ENCODE data around the gene NRIP3.

Gene NRIP3

DNA sequence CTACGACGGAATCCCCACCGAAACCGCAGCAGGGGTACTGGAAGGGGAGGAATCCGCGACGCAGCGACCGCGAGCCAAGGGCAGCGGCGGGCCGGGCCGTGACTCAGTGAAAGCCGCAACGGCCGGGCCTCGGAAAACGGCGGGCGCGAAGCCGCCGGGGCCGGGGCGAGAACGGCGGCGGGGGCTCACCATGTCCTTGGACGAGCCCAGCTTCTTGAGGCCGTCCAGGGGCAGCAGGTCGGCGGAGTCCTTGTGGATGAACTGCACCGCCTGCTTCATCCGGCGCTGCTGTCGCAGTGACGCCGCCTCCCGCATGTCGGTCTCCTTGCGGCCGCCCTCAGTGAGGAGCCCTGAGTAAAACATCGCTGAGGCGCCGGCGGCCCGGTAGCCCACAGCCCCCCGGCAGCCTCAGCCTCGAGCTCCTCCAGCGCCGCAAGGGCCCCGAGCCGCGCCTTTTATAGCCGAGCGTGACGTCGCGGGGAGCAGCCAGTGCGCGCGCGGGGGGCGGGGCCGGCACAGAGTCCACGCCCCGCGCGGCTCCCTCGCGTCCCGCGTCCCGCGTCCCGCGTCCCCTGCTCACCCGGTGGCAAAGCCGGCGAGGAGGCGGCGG lies at the start of gene NRIP3:
Gene NRIP3, minus strand, starts transcription at position 429 of the 610 bp plus-strand sequence. Its CDS starts 66 bp downstream, at position 363.
- Histone ChIP-seq H3K36me3 (ENCODE audit: insufficient read depth, low read depth, low read length) (no peaks in the 10 kb centered on the region), H3K4me3 (ENCODE audit: low read length) (peak within 1 kb of the TSS; percentile 66), H3K9ac (ENCODE audit: low read depth, low read length) (peak within 1 kb of the TSS; percentile 13; the same call in 1 of the 2 replicates), H3K27me3 (ENCODE audit: insufficient read depth, low read length) (peaks cover 87% of the 10 kb centered on the region), H3K4me1 (ENCODE audit: insufficient read depth, low read length) (peaks cover 6% of the 10 kb centered on the region), H3K9me3 (ENCODE audit: insufficient read depth, low read depth, low read length) (no peaks in the 10 kb centered on the region), H3K27ac (ENCODE audit: low read length) (no peak within 1 kb of the TSS)

DNA sequence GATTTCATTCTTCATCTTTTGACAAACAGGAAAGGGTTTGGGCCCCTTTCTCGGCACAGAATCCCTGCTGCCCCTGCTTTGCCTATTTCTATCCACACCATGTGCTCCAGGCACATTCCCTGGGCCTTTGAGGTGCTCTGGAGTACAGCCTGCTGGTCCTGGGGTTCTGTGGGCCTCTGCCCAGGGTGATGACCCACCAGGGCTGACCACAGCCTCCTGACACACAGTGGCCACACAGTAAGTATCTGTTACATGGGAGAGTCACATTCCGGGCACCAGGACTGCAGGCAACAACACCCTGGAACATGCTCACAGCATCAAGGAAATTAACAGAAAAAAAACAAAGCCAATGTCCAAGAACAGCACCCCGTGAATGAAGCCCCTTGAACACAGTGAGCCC lies 48.5 kb upstream of the NRIP3 start:
- Histone ChIP-seq H3K27me3 (ENCODE audit: insufficient read depth, low read length) (no peaks in the 10 kb centered on the region), H3K27ac (ENCODE audit: low read length) (no peak overlapping the region), H3K4me1 (ENCODE audit: insufficient read depth, low read length) (no peaks in the 10 kb centered on the region), H3K4me3 (ENCODE audit: low read length) (no peak overlapping the region), H3K9me3 (ENCODE audit: insufficient read depth, low read depth, low read length) (no peaks in the 10 kb centered on the region), H3K9ac (ENCODE audit: low read depth, low read length) (no peak overlapping the region), H3K36me3 (ENCODE audit: insufficient read depth, low read depth, low read length) (no peaks in the 10 kb centered on the region)

DNA sequence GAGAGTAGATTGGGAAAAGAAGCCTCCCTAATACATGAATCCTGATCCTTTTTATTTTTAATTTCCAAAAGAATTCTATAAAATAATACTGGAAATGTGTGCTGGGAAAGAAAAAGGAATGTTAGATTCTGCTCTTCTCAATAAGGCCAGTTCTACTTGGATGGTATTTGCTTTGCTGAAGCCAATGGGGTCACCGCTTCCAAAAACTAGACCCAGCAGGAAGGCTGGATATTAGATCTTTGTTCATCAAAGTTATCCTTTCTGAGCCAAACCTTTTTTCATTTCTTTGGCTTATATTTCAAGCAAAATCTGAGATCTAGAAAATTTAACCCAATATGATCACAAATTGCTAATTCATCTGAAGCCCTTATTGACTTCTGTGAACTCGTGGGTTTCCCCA lies 46.2 kb upstream of the NRIP3 start:
- Histone ChIP-seq H3K36me3 (ENCODE audit: insufficient read depth, low read depth, low read length) (no peaks in the 10 kb centered on the region), H3K27me3 (ENCODE audit: insufficient read depth, low read length) (no peaks in the 10 kb centered on the region), H3K9me3 (ENCODE audit: insufficient read depth, low read depth, low read length) (no peaks in the 10 kb centered on the region), H3K4me3 (ENCODE audit: low read length) (no peak overlapping the region), H3K4me1 (ENCODE audit: insufficient read depth, low read length) (peaks cover 5% of the 10 kb centered on the region; the same call in 1 of the 2 replicates), H3K9ac (ENCODE audit: low read depth, low read length) (no peak overlapping the region), H3K27ac (ENCODE audit: low read length) (no peak overlapping the region)

DNA sequence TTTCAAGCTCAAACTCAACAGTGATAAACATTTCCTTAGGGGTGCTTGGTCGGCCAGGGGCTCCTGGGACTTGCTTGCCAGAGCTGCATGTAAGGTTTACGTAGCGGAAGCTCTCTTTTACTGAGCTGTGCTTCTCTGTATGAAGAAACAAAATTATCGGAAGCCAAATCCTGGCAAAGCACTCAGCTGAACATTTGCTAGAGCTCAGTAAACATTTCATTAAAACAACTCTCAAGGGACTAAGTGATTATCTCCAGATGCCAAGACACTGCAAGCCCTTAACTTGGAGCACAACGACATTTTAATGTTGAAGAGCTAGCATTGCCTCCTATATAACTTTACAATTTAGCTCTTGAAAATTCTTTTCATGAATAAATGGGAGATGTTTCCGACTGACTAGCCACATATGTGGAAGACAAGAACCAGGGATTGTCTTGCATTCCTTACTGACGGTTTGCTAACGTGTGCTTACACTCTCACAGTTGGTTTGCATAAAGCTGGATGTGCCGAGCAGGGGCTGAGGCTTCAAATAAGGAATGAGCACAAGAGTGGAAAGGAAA lies 44.2 kb upstream of the NRIP3 start:
- Histone ChIP-seq H3K27ac (ENCODE audit: low read length) (no peak overlapping the region), H3K27me3 (ENCODE audit: insufficient read depth, low read length) (no peaks in the 10 kb centered on the region), H3K4me3 (ENCODE audit: low read length) (no peak overlapping the region), H3K4me1 (ENCODE audit: insufficient read depth, low read length) (peaks cover 5% of the 10 kb centered on the region; the same call in 1 of the 2 replicates), H3K9ac (ENCODE audit: low read depth, low read length) (no peak overlapping the region), H3K9me3 (ENCODE audit: insufficient read depth, low read depth, low read length) (no peaks in the 10 kb centered on the region), H3K36me3 (ENCODE audit: insufficient read depth, low read depth, low read length) (no peaks in the 10 kb centered on the region)

DNA sequence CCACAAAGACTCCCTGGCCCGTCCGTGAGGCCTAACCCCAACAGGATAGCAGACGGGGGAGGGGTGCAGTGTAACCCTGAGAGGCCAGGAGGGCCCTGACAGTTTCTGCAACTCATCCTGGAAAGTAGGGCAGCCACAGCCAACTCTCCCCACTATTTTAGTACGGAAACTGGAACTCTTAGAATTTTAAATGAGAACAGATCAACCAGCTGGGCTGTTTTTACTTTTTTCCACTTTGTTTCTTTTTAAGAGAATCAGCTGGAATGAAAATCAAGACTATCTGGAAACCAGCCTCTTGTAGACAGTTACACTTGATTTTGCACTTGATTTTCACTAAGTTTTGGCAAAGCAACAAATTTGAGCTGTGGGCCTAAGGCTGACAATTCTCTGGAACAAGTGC lies 42.7 kb upstream of the NRIP3 start:
- no peak overlapping the region for H3K27ac ChIP-seq (ENCODE audit: low read length)
- H3K4me1 ChIP-seq (ENCODE audit: insufficient read depth, low read length), result peaks cover 5% of the 10 kb centered on the region; the same call in 1 of the 2 replicates
- H3K4me3 ChIP-seq (ENCODE audit: low read length), result no peak overlapping the region
- H3K9ac ChIP-seq (ENCODE audit: low read depth, low read length), result no peak overlapping the region
- H3K36me3 ChIP-seq (ENCODE audit: insufficient read depth, low read depth, low read length), result no peaks in the 10 kb centered on the region
- no peaks in the 10 kb centered on the region for H3K27me3 ChIP-seq (ENCODE audit: insufficient read depth, low read length)
- no peaks in the 10 kb centered on the region for H3K9me3 ChIP-seq (ENCODE audit: insufficient read depth, low read depth, low read length)

DNA sequence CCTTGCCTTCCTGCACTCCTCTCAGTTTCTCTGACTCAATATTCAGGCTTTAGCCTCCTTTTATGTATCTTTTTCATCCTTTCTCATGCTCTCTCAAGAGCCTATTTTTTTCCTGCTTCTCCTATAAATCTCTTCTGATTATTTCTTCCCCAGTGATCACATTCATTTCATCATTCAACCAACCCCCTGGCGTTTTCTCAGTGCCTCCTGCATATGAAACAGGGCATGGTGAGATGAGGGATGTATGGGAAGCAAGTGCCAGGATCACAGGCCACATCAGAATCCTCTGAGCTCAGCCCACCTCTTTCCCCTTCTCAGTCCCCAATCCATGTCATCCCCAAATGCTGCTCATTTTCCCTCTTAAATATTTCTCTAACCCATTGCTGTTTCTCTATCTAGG lies 38.7 kb upstream of the NRIP3 start:
- no peak overlapping the region for H3K4me3 ChIP-seq (ENCODE audit: low read length)
- H3K9me3 ChIP-seq (ENCODE audit: insufficient read depth, low read depth, low read length), result no peaks in the 10 kb centered on the region
- H3K9ac ChIP-seq (ENCODE audit: low read depth, low read length), result no peak overlapping the region
- no peak overlapping the region for H3K27ac ChIP-seq (ENCODE audit: low read length)
- H3K36me3 ChIP-seq (ENCODE audit: insufficient read depth, low read depth, low read length), result no peaks in the 10 kb centered on the region
- H3K27me3 ChIP-seq (ENCODE audit: insufficient read depth, low read length), result no peaks in the 10 kb centered on the region
- peaks cover 8% of the 10 kb centered on the region; the same call in 1 of the 2 replicates for H3K4me1 ChIP-seq (ENCODE audit: insufficient read depth, low read length)

DNA sequence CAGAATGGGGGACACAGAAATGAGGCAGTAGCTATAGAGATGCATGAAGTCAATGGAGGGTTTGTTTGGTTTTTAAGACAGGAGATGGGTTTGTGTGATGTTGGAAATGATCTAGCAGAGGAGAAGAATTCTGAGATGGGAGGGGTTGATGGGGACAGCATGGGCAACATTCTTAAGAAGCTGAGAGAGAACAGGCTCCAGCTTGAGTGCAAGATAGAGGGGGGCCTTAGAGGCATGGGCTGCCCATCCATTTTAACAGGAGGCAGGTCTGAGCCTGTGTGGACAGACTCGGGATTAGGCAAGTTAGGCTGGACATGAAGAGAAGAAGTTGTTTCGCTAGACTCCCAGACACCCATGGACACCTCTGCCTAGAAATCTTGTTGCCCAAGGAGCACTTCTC lies 37.9 kb upstream of the NRIP3 start:
- H3K27me3 ChIP-seq (ENCODE audit: insufficient read depth, low read length), result no peaks in the 10 kb centered on the region
- H3K4me1 ChIP-seq (ENCODE audit: insufficient read depth, low read length), result peaks cover 11% of the 10 kb centered on the region; the same call in 1 of the 2 replicates
- H3K27ac ChIP-seq (ENCODE audit: low read length), result no peak overlapping the region
- no peak overlapping the region for H3K9ac ChIP-seq (ENCODE audit: low read depth, low read length)
- H3K36me3 ChIP-seq (ENCODE audit: insufficient read depth, low read depth, low read length), result no peaks in the 10 kb centered on the region
- no peak overlapping the region for H3K4me3 ChIP-seq (ENCODE audit: low read length)
- no peaks in the 10 kb centered on the region for H3K9me3 ChIP-seq (ENCODE audit: insufficient read depth, low read depth, low read length)

DNA sequence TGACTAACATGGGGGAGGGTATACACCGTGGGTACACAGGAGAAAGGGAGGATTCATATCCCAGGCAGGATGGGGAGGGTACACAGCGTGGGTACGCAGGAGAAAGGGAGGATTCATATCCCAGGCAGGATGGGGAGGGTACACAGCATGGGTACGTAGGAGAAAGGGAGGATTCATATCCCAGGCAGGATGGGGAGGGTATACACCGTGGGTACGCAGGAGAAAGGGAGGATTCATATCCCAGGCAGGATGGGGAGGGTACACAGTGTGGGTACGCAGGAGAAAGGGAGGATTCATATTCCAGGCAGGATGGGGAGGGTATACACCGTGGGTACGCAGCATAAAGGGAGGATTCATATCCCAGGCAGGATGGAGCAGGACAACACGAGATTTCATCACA lies 36.6 kb upstream of the NRIP3 start:
- no peak overlapping the region for H3K4me3 ChIP-seq (ENCODE audit: low read length)
- H3K27ac ChIP-seq (ENCODE audit: low read length), result no peak overlapping the region
- H3K27me3 ChIP-seq (ENCODE audit: insufficient read depth, low read length), result no peaks in the 10 kb centered on the region
- H3K9ac ChIP-seq (ENCODE audit: low read depth, low read length), result no peak overlapping the region
- no peaks in the 10 kb centered on the region for H3K9me3 ChIP-seq (ENCODE audit: insufficient read depth, low read depth, low read length)
- no peaks in the 10 kb centered on the region for H3K36me3 ChIP-seq (ENCODE audit: insufficient read depth, low read depth, low read length)
- peaks cover 8% of the 10 kb centered on the region; the same call in 1 of the 2 replicates for H3K4me1 ChIP-seq (ENCODE audit: insufficient read depth, low read length)

DNA sequence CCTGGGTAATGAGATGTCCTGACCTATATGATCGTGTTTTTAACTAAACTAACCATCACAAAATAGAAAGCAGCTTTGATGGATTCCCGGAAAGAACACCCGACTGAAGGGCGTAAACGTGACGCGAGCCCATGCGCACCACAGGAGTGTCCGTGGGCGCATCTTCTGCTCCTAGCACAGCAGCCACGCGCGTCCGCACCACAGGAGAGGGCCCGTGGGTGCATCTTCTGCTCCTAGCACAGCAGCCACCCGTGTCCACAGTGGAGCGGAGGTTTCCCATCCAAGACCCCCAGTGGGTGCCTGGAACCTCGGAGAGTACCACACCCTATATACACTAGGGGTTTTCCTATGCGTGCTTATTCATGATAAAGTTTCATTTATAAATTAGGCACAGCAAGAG lies 36.1 kb upstream of the NRIP3 start:
- H3K36me3 ChIP-seq (ENCODE audit: insufficient read depth, low read depth, low read length), result no peaks in the 10 kb centered on the region
- peaks cover 8% of the 10 kb centered on the region; the same call in 1 of the 2 replicates for H3K4me1 ChIP-seq (ENCODE audit: insufficient read depth, low read length)
- H3K27ac ChIP-seq (ENCODE audit: low read length), result no peak overlapping the region
- no peak overlapping the region for H3K4me3 ChIP-seq (ENCODE audit: low read length)
- no peaks in the 10 kb centered on the region for H3K9me3 ChIP-seq (ENCODE audit: insufficient read depth, low read depth, low read length)
- no peak overlapping the region for H3K9ac ChIP-seq (ENCODE audit: low read depth, low read length)
- no peaks in the 10 kb centered on the region for H3K27me3 ChIP-seq (ENCODE audit: insufficient read depth, low read length)

DNA sequence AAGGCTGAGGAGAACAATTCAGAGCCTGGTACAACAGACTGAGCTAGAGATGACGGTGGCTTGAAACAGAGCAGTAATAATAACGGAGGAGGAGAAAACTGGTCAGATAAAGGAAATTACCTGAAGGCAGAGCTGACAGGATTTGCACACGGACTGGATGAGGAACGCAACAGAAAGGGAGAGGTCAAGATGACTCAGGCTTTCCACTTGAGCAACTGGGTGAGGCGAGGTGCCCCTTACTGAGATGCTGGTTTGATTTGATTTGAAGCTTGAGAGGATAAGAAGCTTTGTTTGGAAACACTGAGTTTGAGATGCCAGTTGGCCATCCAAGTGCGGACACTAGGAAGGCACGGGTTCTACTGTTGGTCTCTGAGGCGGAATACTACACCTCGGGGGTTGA lies 35.4 kb upstream of the NRIP3 start:
- Histone ChIP-seq H3K9ac (ENCODE audit: low read depth, low read length) (no peak overlapping the region), H3K4me1 (ENCODE audit: insufficient read depth, low read length) (peaks cover 8% of the 10 kb centered on the region; the same call in 1 of the 2 replicates), H3K27me3 (ENCODE audit: insufficient read depth, low read length) (no peaks in the 10 kb centered on the region), H3K9me3 (ENCODE audit: insufficient read depth, low read depth, low read length) (no peaks in the 10 kb centered on the region), H3K27ac (ENCODE audit: low read length) (no peak overlapping the region), H3K36me3 (ENCODE audit: insufficient read depth, low read depth, low read length) (no peaks in the 10 kb centered on the region), H3K4me3 (ENCODE audit: low read length) (no peak overlapping the region)

DNA sequence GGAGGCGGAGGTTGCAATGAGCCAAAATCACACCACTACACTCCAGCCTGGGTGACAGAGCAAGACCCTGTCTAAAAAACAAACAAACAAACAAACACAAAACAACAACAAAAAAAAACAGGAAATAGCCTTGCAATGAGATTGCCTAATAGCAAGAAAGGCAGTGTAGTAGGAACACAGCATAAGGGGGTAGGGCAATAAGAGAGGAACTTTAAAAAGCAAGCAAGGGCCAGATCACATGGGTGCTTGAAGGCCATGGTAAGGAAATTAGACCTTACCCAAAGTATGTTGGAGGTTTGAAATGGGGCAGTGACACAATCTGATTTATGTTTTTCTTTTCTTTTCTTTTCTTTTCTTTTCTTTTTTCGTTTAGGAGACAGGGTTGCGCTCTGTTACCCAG lies 34.7 kb upstream of the NRIP3 start:
- Histone ChIP-seq H3K27ac (ENCODE audit: low read length) (no peak overlapping the region), H3K4me3 (ENCODE audit: low read length) (no peak overlapping the region), H3K36me3 (ENCODE audit: insufficient read depth, low read depth, low read length) (no peaks in the 10 kb centered on the region), H3K27me3 (ENCODE audit: insufficient read depth, low read length) (no peaks in the 10 kb centered on the region), H3K4me1 (ENCODE audit: insufficient read depth, low read length) (peaks cover 8% of the 10 kb centered on the region; the same call in 1 of the 2 replicates), H3K9ac (ENCODE audit: low read depth, low read length) (no peak overlapping the region), H3K9me3 (ENCODE audit: insufficient read depth, low read depth, low read length) (no peaks in the 10 kb centered on the region)

DNA sequence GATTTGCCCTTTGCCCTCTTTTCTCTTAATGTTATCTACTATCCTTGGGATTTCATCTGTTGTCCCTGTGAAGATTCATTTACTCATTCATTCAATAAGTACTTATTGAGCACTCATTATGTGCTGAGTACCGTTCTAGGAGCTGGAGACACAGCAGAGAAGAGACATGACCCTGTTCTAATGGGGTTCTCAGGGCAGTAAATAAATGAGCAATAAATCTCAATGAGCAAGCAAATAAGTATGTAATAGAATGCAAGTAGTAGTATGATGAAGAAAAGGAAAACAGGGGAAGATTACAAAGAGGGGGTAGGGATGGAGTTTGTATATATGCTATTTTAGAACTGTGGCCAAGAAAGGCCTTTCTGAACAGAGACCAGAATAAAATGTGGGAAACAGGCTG lies 34.2 kb upstream of the NRIP3 start:
- peaks cover 8% of the 10 kb centered on the region; the same call in 1 of the 2 replicates for H3K4me1 ChIP-seq (ENCODE audit: insufficient read depth, low read length)
- H3K36me3 ChIP-seq (ENCODE audit: insufficient read depth, low read depth, low read length), result no peaks in the 10 kb centered on the region
- no peak overlapping the region for H3K4me3 ChIP-seq (ENCODE audit: low read length)
- no peaks in the 10 kb centered on the region for H3K9me3 ChIP-seq (ENCODE audit: insufficient read depth, low read depth, low read length)
- H3K27me3 ChIP-seq (ENCODE audit: insufficient read depth, low read length), result no peaks in the 10 kb centered on the region
- H3K27ac ChIP-seq (ENCODE audit: low read length), result no peak overlapping the region
- H3K9ac ChIP-seq (ENCODE audit: low read depth, low read length), result no peak overlapping the region
